IMR-90 (cell line): ENCODE results near the gene DPYSL3. TPM values are rescaled to one million over a fixed set of nuclear protein-coding genes. Genes with fewer than 3 reads are reported as not detected.

Source experiments
- ATAC-seq: fragments of 200-7000 bp; cut with Tn5 transposase; 2 replicates; pipeline ENCODE4 v1.9.1; 2020; ENCODE audit warnings: low read depth, mild to moderate bottlenecking, moderate library complexity
- BruUV-seq: library from RNA; stranded (reverse); fragments of 400-500 nt; replicated peaks from 2 replicates; lab custom pipeline; 2021; lab: Mats Ljungman, UMichigan
- CTCF ChIA-PET: fragments of 300-600 bp; formaldehyde crosslinking; extraction: SDS; loops from one replicate; lab custom pipeline; 2021; ENCODE audit warnings: antibody characterized with exemption; lab: Yijun Ruan, JAX
- POLR2A ChIA-PET: fragments of 300-600 bp; sonication (Branson Sonifier 250); formaldehyde crosslinking; loops from one replicate; lab custom pipeline; 2022; ENCODE audit warnings: antibody characterized with exemption; ENCODE audit not compliant: unreplicated experiment; lab: Charles Lee
- DNase-seq: peaks from one replicate; pipeline ENCODE4 v3.0.0; 2013
- H2AFZ ChIP-seq: replicated peaks from 2 replicates; pipeline ENCODE3; 2013; ENCODE audit warnings: low read length, mild to moderate bottlenecking; ENCODE audit not compliant: poor library complexity
- H2AK5ac ChIP-seq: 2 replicates; pipeline ENCODE4 v1.6.1; 2013; ENCODE audit warnings: low read depth, low read length, inconsistent platforms
- H2AK9ac ChIP-seq: replicated peaks from 2 replicates; pipeline ENCODE3; 2013; ENCODE audit warnings: mild to moderate bottlenecking, low read depth, low read length, moderate library complexity; ENCODE audit not compliant: poor library complexity
- H2BK120ac ChIP-seq: 2 replicates; pipeline ENCODE4 v1.6.1; 2013; ENCODE audit warnings: low read depth, low read length, inconsistent platforms
- H2BK15ac ChIP-seq: 3 replicates; pipeline ENCODE4 v1.6.1; 2013; ENCODE audit warnings: low read depth, low read length, inconsistent platforms
- H2BK20ac ChIP-seq: 2 replicates; pipeline ENCODE4 v1.6.1; 2013; ENCODE audit warnings: low read depth, mild to moderate bottlenecking, inconsistent platforms, low read length, moderate library complexity
- H2BK5ac ChIP-seq: 2 replicates; pipeline ENCODE4 v1.6.1; 2013; ENCODE audit warnings: mild to moderate bottlenecking, low read depth, low read length, inconsistent platforms; ENCODE audit not compliant: poor library complexity, severe bottlenecking
- H3K14ac ChIP-seq: replicated peaks from 2 replicates; pipeline ENCODE4 v1.6.1; 2013; ENCODE audit warnings: low read depth, low read length, inconsistent platforms
- H3K18ac ChIP-seq: 2 replicates; pipeline ENCODE4 v1.6.1; 2013; ENCODE audit warnings: low read depth, low read length, control low read depth
- H3K23ac ChIP-seq: 2 replicates; pipeline ENCODE4 v1.6.1; 2013; ENCODE audit warnings: low read depth, low read length, inconsistent platforms
- H3K27ac ChIP-seq: 2 replicates; pipeline ENCODE4 v1.5.1; 2013; ENCODE audit warnings: mild to moderate bottlenecking, control low read depth, low read length; ENCODE audit not compliant: insufficient read depth
- H3K27me3 ChIP-seq: 2 replicates; pipeline ENCODE4 v1.6.1; 2013; ENCODE audit warnings: low read length; ENCODE audit not compliant: control insufficient read depth, insufficient read depth
- H3K36me3 ChIP-seq: 2 replicates; pipeline ENCODE4 v1.6.1; 2013; ENCODE audit warnings: low read length, mixed read lengths; ENCODE audit not compliant: control insufficient read depth, insufficient read depth
- H3K4ac ChIP-seq: 2 replicates; pipeline ENCODE4 v1.6.1; 2013; ENCODE audit warnings: low read depth, low read length, inconsistent platforms
- H3K4me1 ChIP-seq: 2 replicates; pipeline ENCODE4 v1.6.1; 2013; ENCODE audit warnings: low read length, mixed read lengths; ENCODE audit not compliant: control insufficient read depth, insufficient read depth
- H3K4me2 ChIP-seq: 2 replicates; pipeline ENCODE4 v1.6.1; 2013; ENCODE audit warnings: low read depth, mild to moderate bottlenecking, control low read depth, low read length, moderate library complexity
- H3K4me3 ChIP-seq: 2 replicates; pipeline ENCODE4 v1.5.1; 2013; ENCODE audit warnings: low read depth, mild to moderate bottlenecking, control low read depth, low read length, moderate library complexity; ENCODE audit not compliant: insufficient read depth
- H3K56ac ChIP-seq: 2 replicates; pipeline ENCODE4 v1.6.1; 2013; ENCODE audit warnings: low read length, inconsistent platforms; ENCODE audit not compliant: insufficient read depth; ENCODE audit errors: extremely low read depth
- H3K79me1 ChIP-seq, 2 experiments: 2 replicates each; pipeline ENCODE4 v1.6.1; 2013; ENCODE audit warnings: low read length in 2 of 2, inconsistent platforms in 1 of 2, low read depth in 1 of 2
- H3K9ac ChIP-seq: 2 replicates; pipeline ENCODE4 v1.6.1; 2013; ENCODE audit warnings: low read depth, low read length, control low read depth
- H3K9me1 ChIP-seq: 2 replicates; pipeline ENCODE4 v1.6.1; 2013; ENCODE audit warnings: low read length, inconsistent platforms; ENCODE audit not compliant: insufficient read depth
- H3K9me3 ChIP-seq: 2 replicates; pipeline ENCODE4 v1.6.1; 2013; ENCODE audit warnings: low read length; ENCODE audit not compliant: control insufficient read depth, insufficient read depth
- H4K20me1 ChIP-seq: 2 replicates; pipeline ENCODE4 v1.6.1; 2013; ENCODE audit warnings: low read length, inconsistent platforms; ENCODE audit not compliant: insufficient read depth
- H4K5ac ChIP-seq: 2 replicates; pipeline ENCODE4 v1.6.1; 2013; ENCODE audit warnings: mild to moderate bottlenecking, low read depth, low read length, control low read depth
- H4K8ac ChIP-seq, 2 experiments: 2 replicates each; pipeline ENCODE4 v1.6.1; 2013; ENCODE audit warnings: low read depth in 2 of 2, low read length in 2 of 2, control low read depth in 1 of 2, inconsistent platforms in 1 of 2
- H4K91ac ChIP-seq: 2 replicates; pipeline ENCODE4 v1.6.1; 2013; ENCODE audit warnings: low read depth, low read length, inconsistent platforms; ENCODE audit not compliant: insufficient read depth
- BHLHE40 ChIP-seq: fragments of 150-350 bp; IDR thresholded peaks from 2 replicates; pipeline ENCODE4 v1.6.1; 2016; ENCODE audit warnings: mild to moderate bottlenecking, low read depth, low read length
- CEBPB ChIP-seq: IDR thresholded peaks from 2 replicates; pipeline ENCODE4 v1.6.1; 2012; ENCODE audit warnings: low read depth, low read length, improper control_type of control experiment
- FOS ChIP-seq: fragments of 150-350 bp; IDR thresholded peaks from 2 replicates; pipeline ENCODE4 v1.6.1; 2016; ENCODE audit warnings: low read depth, low read length
- SMC3 ChIP-seq: fragments of 150-350 bp; IDR thresholded peaks from 2 replicates; pipeline ENCODE4 v1.6.1; 2016; ENCODE audit warnings: low read depth, mild to moderate bottlenecking, antibody characterized with exemption, low read length, moderate library complexity
- WGBS, 2 experiments: methylation state at CpG; one replicate each; pipeline versions ENCODE4 v1.1.5 to v1.1.7; 2013; ENCODE audit warnings: missing lambda C conversion rate in 2 of 2; ENCODE audit not compliant: insufficient read length in 1 of 2; ENCODE audit errors: extremely low coverage in 2 of 2; 5-methylcytosine and 5-hydroxymethylcytosine counted together
- dilution Hi-C: fragments of 300-500 bp; cut with HindIII; formaldehyde crosslinking; loops from one replicate; pipeline ENCODE4 v1.14.3; 2018; ENCODE audit warnings: low sequenced_read_pairs; ENCODE audit not compliant: unreplicated experiment
- in situ Hi-C: fragments of 300-500 bp; cut with MboI; formaldehyde crosslinking; loops from 3 replicates; pipeline ENCODE4 v1.14.3; 2019; ENCODE audit warnings: low sequenced_read_pairs, inconsistent platforms, mixed read lengths
- intact Hi-C: fragments of 100-400 bp; cut with micrococcal nuclease; formaldehyde crosslinking; loops from 2 replicates; pipeline ENCODE4 v1.10.0; 2022
- polyA plus RNA-seq, 3 experiments: library from polyadenylated mRNA; depleted of rRNA; stranded (reverse); fragments of >200 nt; gene quantifications; 2 replicates each; pipeline ENCODE4 v1.2.3, GENCODE V29; 2012; ENCODE audit warnings: low replicate concordance in 1 of 3
- total RNA-seq: library from RNA; depleted of rRNA; stranded (reverse); fragments of >200 nt; gene quantifications from 2 replicates; pipeline ENCODE4 v1.2.3, GENCODE V29; 2012
- TF ChIP-seq, protein P1 (sequence below): conservative IDR thresholded peaks from 2 replicates; pipeline ENCODE4 v1.5.1; 2012; ENCODE audit warnings: mild to moderate bottlenecking, low read depth, low read length, improper control_type of control experiment

The DPYSL3 gene
- total and polyA plus RNA-seq, 2 of the 4 experiments (the other 2 are of a cell fraction) = 50.2 to 60.9 TPM

DNA sequence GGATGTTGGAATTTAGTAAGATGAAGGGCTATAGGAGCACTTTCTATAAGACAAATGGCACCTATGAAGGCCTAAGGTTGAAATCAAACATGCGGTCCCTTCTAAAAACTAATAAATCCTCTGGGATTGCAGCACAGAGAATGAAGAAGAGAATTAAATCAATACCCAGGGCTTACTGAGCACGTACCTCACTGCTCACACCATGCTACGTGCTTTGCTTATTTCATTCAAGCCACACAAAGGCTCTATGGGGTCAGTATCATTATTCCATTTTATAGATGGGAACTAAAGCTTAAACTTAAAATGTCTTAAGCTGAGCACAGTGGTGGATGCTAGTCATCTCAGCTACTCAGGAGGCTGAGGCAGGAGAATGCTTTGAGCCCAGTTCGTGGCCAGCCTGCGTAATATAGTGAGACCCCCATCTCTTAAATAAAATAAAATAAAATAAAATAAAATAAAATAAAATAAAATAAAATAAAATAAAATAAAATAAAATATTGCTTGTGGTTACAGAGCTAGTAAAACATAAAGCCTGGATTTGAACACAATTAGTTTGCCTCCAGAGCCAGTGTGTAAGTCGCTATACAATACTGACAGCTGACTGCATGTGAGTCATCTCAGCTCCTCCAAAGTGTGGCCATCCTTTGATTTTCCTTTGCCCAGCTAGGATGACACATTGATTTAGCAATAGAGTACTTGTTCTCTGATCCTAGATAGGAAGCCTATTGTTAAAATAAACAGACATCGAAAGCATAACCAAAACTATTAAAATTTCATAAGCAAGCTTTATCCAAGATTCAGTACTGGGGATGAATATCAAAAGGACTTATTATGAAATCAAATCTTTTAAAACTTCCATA lies 20.9 kb upstream of the DPYSL3 start:
- peak; percentile 55 for ATAC-seq
- no peak overlapping the region for H3K27ac ChIP-seq
- POLR2A ChIA-PET = interaction anchor here (0.7 kb wide), 1 partner anchor 77 kb away, joined by 5 read pairs; no protein-coding TSS in a partner anchor

More for the DNA sequence above, 20.9 kb upstream of the DPYSL3 start:
- Histone ChIP-seq H3K79me1 (no peaks in the 10 kb centered on the region), H2BK20ac (peak overlapping the region; percentile 51), H4K8ac (no peak overlapping the region), H2BK120ac (no peak overlapping the region), H3K9ac (no peak overlapping the region), H2BK15ac (0 out of 3 replicates have a peak overlapping the region, but pooled peaks have one; percentile 23), H2BK5ac (peak overlapping the region; percentile 36), H3K4me1 (peaks cover 9% of the 10 kb centered on the region), H3K4me3 (no peak overlapping the region), H2AK9ac (no peak overlapping the region), H3K14ac (peak overlapping the region; percentile 17; the same call in 1 of the 2 replicates), H3K36me3 (no peaks in the 10 kb centered on the region), H3K4me2 (no peak overlapping the region; the same call in 1 of the 2 replicates), H3K9me3 (no peaks in the 10 kb centered on the region), H4K91ac (no peak overlapping the region), H2AFZ (no peak overlapping the region), H3K18ac (peak overlapping the region; percentile 7; the same call in 1 of the 2 replicates), H3K27me3 (no peaks in the 10 kb centered on the region), H3K9me1 (0 out of 2 replicates have a peak, but pooled peaks cover 4% of the 10 kb centered on the region), H2AK5ac (0 out of 2 replicates have a peak overlapping the region, but pooled peaks have one; percentile 44), H4K5ac (no peak overlapping the region), H3K56ac (no peak overlapping the region), H3K23ac (no peak overlapping the region), H3K4ac (peak overlapping the region; percentile 52), H4K20me1 (no peaks in the 10 kb centered on the region)
- in situ Hi-C loops (no loop called here), intact Hi-C loops (no loop called here), dilution Hi-C loops (no loop called here)
- CTCF ChIA-PET = interaction anchor here (0.7 kb wide), 1 partner anchor 49 kb away, joined by 3 read pairs; no protein-coding TSS in a partner anchor
- TF ChIP-seq FOS (peak; percentile 93), BHLHE40 (peak; percentile 46; the same call in 1 of the 2 replicates), SMC3 (no peak), CEBPB (peak; percentile 98)
- TF ChIP-seq, protein P1, sequence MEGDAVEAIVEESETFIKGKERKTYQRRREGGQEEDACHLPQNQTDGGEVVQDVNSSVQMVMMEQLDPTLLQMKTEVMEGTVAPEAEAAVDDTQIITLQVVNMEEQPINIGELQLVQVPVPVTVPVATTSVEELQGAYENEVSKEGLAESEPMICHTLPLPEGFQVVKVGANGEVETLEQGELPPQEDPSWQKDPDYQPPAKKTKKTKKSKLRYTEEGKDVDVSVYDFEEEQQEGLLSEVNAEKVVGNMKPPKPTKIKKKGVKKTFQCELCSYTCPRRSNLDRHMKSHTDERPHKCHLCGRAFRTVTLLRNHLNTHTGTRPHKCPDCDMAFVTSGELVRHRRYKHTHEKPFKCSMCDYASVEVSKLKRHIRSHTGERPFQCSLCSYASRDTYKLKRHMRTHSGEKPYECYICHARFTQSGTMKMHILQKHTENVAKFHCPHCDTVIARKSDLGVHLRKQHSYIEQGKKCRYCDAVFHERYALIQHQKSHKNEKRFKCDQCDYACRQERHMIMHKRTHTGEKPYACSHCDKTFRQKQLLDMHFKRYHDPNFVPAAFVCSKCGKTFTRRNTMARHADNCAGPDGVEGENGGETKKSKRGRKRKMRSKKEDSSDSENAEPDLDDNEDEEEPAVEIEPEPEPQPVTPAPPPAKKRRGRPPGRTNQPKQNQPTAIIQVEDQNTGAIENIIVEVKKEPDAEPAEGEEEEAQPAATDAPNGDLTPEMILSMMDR = no peak
- BruUV-seq = no TSS peak
- WGBS, 2 experiments = no CpG with 5 or more reads among the region's 7 CpGs
- peak; percentile 94 for DNase-seq
